GM23338 (cell line): ENCODE measurements around the gene TRAF1. TPM values are rescaled to one million over a fixed set of nuclear protein-coding genes. Genes with fewer than 3 reads are reported as not detected.

Source experiments
- ATAC-seq: fragments of 200-7000 bp; cut with Tn5 transposase; 3 replicates; pipeline ENCODE4 v1.9.1; 2020
- DNase-seq: peaks from one replicate; pipeline ENCODE4 v3.0.0-alpha.2; 2015; ENCODE audit warnings: low spot score
- H2AFZ ChIP-seq: fragments of 200-600 bp; sonication (generic); 2 replicates; pipeline ENCODE4 v1.8.0; 2016; ENCODE audit warnings: antibody characterized with exemption, mild to moderate bottlenecking, moderate library complexity
- H3F3A ChIP-seq: fragments of 200-600 bp; sonication (generic); replicated peaks from 2 replicates; pipeline ENCODE4 v1.8.0; 2017; ENCODE audit warnings: antibody characterized with exemption, mixed run types, low read depth
- H3K27ac ChIP-seq: fragments of 200-600 bp; sonication (generic); 2 replicates; pipeline ENCODE4 v1.6.1; 2016; ENCODE audit warnings: low read depth
- H3K27me3 ChIP-seq: fragments of 200-600 bp; sonication (generic); 2 replicates; pipeline ENCODE4 v1.8.0; 2016; ENCODE audit warnings: mild to moderate bottlenecking, mixed run types, moderate library complexity; ENCODE audit not compliant: insufficient read depth
- H3K36me3 ChIP-seq: fragments of 200-600 bp; sonication (generic); 2 replicates; pipeline ENCODE4 v1.8.0; 2016; ENCODE audit warnings: mild to moderate bottlenecking; ENCODE audit not compliant: insufficient read depth
- H3K4me1 ChIP-seq: fragments of 200-600 bp; sonication (generic); 2 replicates; pipeline ENCODE4 v1.8.0; 2016; ENCODE audit warnings: mild to moderate bottlenecking, moderate library complexity; ENCODE audit not compliant: insufficient read depth
- H3K4me2 ChIP-seq: fragments of 200-600 bp; sonication (generic); 2 replicates; pipeline ENCODE4 v1.7.1; 2017; ENCODE audit warnings: mixed run types
- H3K4me3 ChIP-seq: fragments of 200-600 bp; sonication (generic); 2 replicates; pipeline ENCODE4 v1.6.1; 2016; ENCODE audit warnings: mixed run types
- H3K79me2 ChIP-seq: fragments of 200-600 bp; sonication (generic); replicated peaks from 2 replicates; pipeline ENCODE4 v1.8.0; 2017; ENCODE audit warnings: mild to moderate bottlenecking; ENCODE audit not compliant: insufficient read depth
- H3K9me2 ChIP-seq: fragments of 200-600 bp; sonication (generic); 2 replicates; pipeline ENCODE4 v1.8.0; 2017; ENCODE audit not compliant: insufficient read depth
- H4K20me1 ChIP-seq: fragments of 200-600 bp; sonication (generic); replicated peaks from 2 replicates; pipeline ENCODE4 v1.8.0; 2017; ENCODE audit warnings: mild to moderate bottlenecking; ENCODE audit not compliant: insufficient read depth
- H3K27ac Mint-ChIP-seq: 2 replicates; pipeline ENCODE4 v1.8.0; 2020; ENCODE audit warnings: inconsistent platforms, mild to moderate bottlenecking, moderate library complexity, mixed read lengths
- H3K27me3 Mint-ChIP-seq: 3 replicates; pipeline ENCODE4 v1.8.0; 2022; ENCODE audit warnings: low read depth, mild to moderate bottlenecking, moderate library complexity, mixed read lengths, inconsistent platforms; ENCODE audit not compliant: insufficient read depth, poor library complexity
- H3K36me3 Mint-ChIP-seq: 3 replicates; pipeline ENCODE4 v1.8.0; 2021; ENCODE audit warnings: low read depth, mild to moderate bottlenecking, inconsistent platforms, moderate library complexity, mixed read lengths
- H3K4me1 Mint-ChIP-seq: 3 replicates; pipeline ENCODE4 v1.8.0; 2020; ENCODE audit warnings: mild to moderate bottlenecking, inconsistent platforms, mixed read lengths
- H3K4me3 Mint-ChIP-seq: 3 replicates; pipeline ENCODE4 v1.8.0; 2021; ENCODE audit warnings: moderate library complexity, mild to moderate bottlenecking, inconsistent platforms, mixed read lengths
- H3K9me3 Mint-ChIP-seq: 3 replicates; pipeline ENCODE4 v1.8.0; 2020; ENCODE audit warnings: moderate library complexity, mild to moderate bottlenecking, inconsistent platforms, mixed read lengths
- CREB1 ChIP-seq: fragments of 250-450 bp; sonication (Bioruptor Pico); IDR thresholded peaks from 2 replicates; pipeline ENCODE4 v1.5.0; 2020; ENCODE audit warnings: low read depth, mild to moderate bottlenecking, moderate library complexity
- CTCF ChIP-seq, 2 experiments: fragments of 200-600 bp in 1 of 2; sonication (generic) in 1 of 2; conservative IDR thresholded peaks; 2 replicates each; pipeline versions ENCODE4 v1.5.1 to v1.6.1; 2016 to 2017; ENCODE audit warnings: antibody characterized with exemption in 2 of 2, low read depth in 2 of 2, mild to moderate bottlenecking in 2 of 2, moderate library complexity in 1 of 2
- EZH2 ChIP-seq: fragments of 200-600 bp; sonication (generic); IDR thresholded peaks from one replicate; pipeline ENCODE4 v1.8.0; 2017; ENCODE audit warnings: antibody characterized with exemption, mild to moderate bottlenecking, low read depth; ENCODE audit not compliant: unreplicated experiment
- EZH2phosphoT487 ChIP-seq: fragments of 200-600 bp; sonication (generic); IDR thresholded peaks from one replicate; pipeline ENCODE4 v1.8.1; 2018; ENCODE audit warnings: antibody characterized with exemption; ENCODE audit not compliant: unreplicated experiment
- JUNB ChIP-seq: IDR thresholded peaks from one replicate; pipeline ENCODE4 v1.6.1; 2016; ENCODE audit warnings: antibody characterized with exemption; ENCODE audit not compliant: unreplicated experiment
- NANOG ChIP-seq: IDR thresholded peaks from 2 replicates; pipeline ENCODE4 v1.6.1; 2016; ENCODE audit warnings: antibody characterized with exemption, borderline replicate concordance
- POLR2AphosphoS5 ChIP-seq: IDR thresholded peaks from 2 replicates; pipeline ENCODE4 v1.6.1; 2016; ENCODE audit warnings: antibody characterized with exemption, low read depth
- REST ChIP-seq: IDR thresholded peaks from one replicate; pipeline ENCODE4 v1.6.1; 2018; ENCODE audit warnings: antibody characterized with exemption; ENCODE audit not compliant: unreplicated experiment
- STAT1 ChIP-seq: IDR thresholded peaks from one replicate; pipeline ENCODE4 v1.6.1; 2016; ENCODE audit warnings: antibody characterized with exemption; ENCODE audit not compliant: unreplicated experiment
- ZNF114 ChIP-seq: fragments of 250-450 bp; sonication (Bioruptor Pico); IDR thresholded peaks from 2 replicates; pipeline ENCODE4 v1.5.0; 2020; ENCODE audit warnings: mild to moderate bottlenecking, moderate library complexity
- ZNF331 ChIP-seq: fragments of 250-450 bp; sonication (Bioruptor Pico); IDR thresholded peaks from 2 replicates; pipeline ENCODE4 v1.5.0; 2020; ENCODE audit warnings: low read depth, mild to moderate bottlenecking, moderate library complexity
- polyA plus RNA-seq: library from polyadenylated mRNA; unstranded; fragments of >200 nt; fragmentation: Nextera tagmentation; extraction: Ambion mirVana; gene quantifications from 2 replicates; pipeline ENCODE4 v1.2.1, GENCODE V29; 2016
- total RNA-seq: library from RNA; depleted of rRNA; stranded (reverse); fragments of >200 nt; shearing (Covaris generic); gene quantifications from 2 replicates; pipeline ENCODE4 v1.2.3, GENCODE V29; 2014
- TF ChIP-seq, protein P1 (sequence below): fragments of 250-450 bp; sonication (Bioruptor Pico); IDR thresholded peaks from 2 replicates; pipeline ENCODE4 v1.5.0; 2020; ENCODE audit warnings: mild to moderate bottlenecking, moderate library complexity

Gene TRAF1
- total and polyA plus RNA-seq, 2 experiments from 2014 or later: 0.39 to 1.4 TPM

DNA sequence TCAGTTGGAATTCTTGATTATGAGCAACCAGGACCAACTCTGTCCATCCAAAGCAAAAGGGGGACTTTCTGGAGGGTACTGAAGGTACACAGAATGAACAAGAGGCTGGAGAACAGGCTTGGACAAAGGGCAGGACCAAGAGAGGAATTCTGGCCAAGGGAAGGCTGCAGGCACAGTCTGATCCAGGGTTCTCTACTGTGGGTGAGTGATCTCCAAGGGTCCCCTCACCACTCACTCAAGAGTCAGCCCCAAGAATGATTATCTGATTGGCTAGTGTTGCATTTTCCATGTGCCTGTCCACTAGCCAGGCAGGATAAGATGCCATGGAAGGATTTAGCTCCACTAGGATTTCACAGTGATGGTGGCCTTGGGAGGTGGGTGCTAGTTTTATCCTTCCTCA is 38.0 kb downstream of the TRAF1 start (continued):
- TF ChIP-seq CTCF (conservative IDR thresholded peaks at IDR 0.05; ENCODE audit: low read depth in 2 of 2): no peak

GRCh38 chr9:120886490-120886967 is 40.1 kb downstream of the TRAF1 start:
- Mint-ChIP-seq H3K36me3 (no peaks in the 10 kb centered on the region), H3K27ac (no peak overlapping the region), H3K27me3 (peaks cover 11% of the 10 kb centered on the region), H3K4me1 (peaks cover 18% of the 10 kb centered on the region), H3K4me3 (no peak overlapping the region), H3K9me3 (no peaks in the 10 kb centered on the region)
- Histone ChIP-seq H3K36me3 (no peaks in the 10 kb centered on the region), H3K27me3 (no peaks in the 10 kb centered on the region), H3K27ac (no peak overlapping the region), H3K9me2 (no peaks in the 10 kb centered on the region), H4K20me1 (no peaks in the 10 kb centered on the region), H3K4me2 (no peak overlapping the region), H3F3A (no peaks in the 10 kb centered on the region), H3K4me1 (no peaks in the 10 kb centered on the region; the same call in 1 of the 2 replicates), H3K4me3 (no peak overlapping the region), H2AFZ (no peak overlapping the region), H3K79me2 (no peaks in the 10 kb centered on the region)
- no peak for ATAC-seq
- no peak for DNase-seq
- TF ChIP-seq ZNF331 (no peak), POLR2AphosphoS5 (no peak), STAT1 (no peak), JUNB (no peak), NANOG (no peak), EZH2 (no peak), CTCF (conservative IDR thresholded peaks at IDR 0.05; ENCODE audit: low read depth in 2 of 2) (no peak), ZNF114 (CRISPR knock-in tag) (no peak), EZH2phosphoT487 (no peak), CREB1 (CRISPR knock-in tag) (no peak), REST (no peak)
- TF ChIP-seq, protein P1, sequence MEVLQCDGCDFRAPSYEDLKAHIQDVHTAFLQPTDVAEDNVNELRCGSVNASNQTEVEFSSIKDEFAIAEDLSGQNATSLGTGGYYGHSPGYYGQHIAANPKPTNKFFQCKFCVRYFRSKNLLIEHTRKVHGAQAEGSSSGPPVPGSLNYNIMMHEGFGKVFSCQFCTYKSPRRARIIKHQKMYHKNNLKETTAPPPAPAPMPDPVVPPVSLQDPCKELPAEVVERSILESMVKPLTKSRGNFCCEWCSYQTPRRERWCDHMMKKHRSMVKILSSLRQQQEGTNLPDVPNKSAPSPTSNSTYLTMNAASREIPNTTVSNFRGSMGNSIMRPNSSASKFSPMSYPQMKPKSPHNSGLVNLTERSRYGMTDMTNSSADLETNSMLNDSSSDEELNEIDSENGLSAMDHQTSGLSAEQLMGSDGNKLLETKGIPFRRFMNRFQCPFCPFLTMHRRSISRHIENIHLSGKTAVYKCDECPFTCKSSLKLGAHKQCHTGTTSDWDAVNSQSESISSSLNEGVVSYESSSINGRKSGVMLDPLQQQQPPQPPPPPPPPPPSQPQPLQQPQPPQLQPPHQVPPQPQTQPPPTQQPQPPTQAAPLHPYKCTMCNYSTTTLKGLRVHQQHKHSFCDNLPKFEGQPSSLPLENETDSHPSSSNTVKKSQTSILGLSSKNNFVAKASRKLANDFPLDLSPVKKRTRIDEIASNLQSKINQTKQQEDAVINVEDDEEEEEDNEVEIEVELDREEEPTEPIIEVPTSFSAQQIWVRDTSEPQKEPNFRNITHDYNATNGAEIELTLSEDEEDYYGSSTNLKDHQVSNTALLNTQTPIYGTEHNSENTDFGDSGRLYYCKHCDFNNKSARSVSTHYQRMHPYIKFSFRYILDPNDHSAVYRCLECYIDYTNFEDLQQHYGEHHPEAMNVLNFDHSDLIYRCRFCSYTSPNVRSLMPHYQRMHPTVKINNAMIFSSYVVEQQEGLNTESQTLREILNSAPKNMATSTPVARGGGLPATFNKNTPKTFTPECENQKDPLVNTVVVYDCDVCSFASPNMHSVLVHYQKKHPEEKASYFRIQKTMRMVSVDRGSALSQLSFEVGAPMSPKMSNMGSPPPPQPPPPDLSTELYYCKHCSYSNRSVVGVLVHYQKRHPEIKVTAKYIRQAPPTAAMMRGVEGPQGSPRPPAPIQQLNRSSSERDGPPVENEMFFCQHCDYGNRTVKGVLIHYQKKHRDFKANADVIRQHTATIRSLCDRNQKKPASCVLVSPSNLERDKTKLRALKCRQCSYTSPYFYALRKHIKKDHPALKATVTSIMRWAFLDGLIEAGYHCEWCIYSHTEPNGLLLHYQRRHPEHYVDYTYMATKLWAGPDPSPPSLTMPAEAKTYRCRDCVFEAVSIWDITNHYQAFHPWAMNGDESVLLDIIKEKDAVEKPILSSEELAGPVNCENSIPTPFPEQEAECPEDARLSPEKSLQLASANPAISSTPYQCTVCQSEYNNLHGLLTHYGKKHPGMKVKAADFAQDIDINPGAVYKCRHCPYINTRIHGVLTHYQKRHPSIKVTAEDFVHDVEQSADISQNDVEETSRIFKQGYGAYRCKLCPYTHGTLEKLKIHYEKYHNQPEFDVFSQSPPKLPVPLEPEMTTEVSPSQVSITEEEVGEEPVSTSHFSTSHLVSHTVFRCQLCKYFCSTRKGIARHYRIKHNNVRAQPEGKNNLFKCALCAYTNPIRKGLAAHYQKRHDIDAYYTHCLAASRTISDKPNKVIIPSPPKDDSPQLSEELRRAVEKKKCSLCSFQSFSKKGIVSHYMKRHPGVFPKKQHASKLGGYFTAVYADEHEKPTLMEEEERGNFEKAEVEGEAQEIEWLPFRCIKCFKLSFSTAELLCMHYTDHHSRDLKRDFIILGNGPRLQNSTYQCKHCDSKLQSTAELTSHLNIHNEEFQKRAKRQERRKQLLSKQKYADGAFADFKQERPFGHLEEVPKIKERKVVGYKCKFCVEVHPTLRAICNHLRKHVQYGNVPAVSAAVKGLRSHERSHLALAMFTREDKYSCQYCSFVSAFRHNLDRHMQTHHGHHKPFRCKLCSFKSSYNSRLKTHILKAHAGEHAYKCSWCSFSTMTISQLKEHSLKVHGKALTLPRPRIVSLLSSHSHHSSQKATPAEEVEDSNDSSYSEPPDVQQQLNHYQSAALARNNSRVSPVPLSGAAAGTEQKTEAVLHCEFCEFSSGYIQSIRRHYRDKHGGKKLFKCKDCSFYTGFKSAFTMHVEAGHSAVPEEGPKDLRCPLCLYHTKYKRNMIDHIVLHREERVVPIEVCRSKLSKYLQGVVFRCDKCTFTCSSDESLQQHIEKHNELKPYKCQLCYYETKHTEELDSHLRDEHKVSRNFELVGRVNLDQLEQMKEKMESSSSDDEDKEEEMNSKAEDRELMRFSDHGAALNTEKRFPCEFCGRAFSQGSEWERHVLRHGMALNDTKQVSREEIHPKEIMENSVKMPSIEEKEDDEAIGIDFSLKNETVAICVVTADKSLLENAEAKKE (CRISPR knock-in tag): no peak
